GM18499 (cell line): Measurements from ENCODE around the gene RANBP1.

Experiments
- ATAC-seq: cut with Tn5 transposase; IDR thresholded peaks from one replicate; pipeline ENCODE4 v1.9.1; 2021; ENCODE audit warnings: moderate number of reproducible peaks; ENCODE audit not compliant: insufficient read depth, unreplicated experiment

RANBP1 gene

GRCh38 chr22:20133930-20134549, 18.1 kb downstream of the RANBP1 start:
- ATAC-seq, result no peak

GRCh38 chr22:20135265-20135664, 19.4 kb downstream of the RANBP1 start:
- ATAC-seq, result no peak

GRCh38 chr22:20135806-20136602, 20.1 kb downstream of the RANBP1 start:
- ATAC-seq, result no peak

GRCh38 chr22:20136603-20136873, 20.6 kb downstream of the RANBP1 start:
- ATAC-seq, result no peak

- no peak for ATAC-seq
Measured at GRCh38 chr22:20137113-20137512, 21.2 kb downstream of the RANBP1 start.

- no peak for ATAC-seq
Measured at GRCh38 chr22:20137671-20138416, 21.9 kb downstream of the RANBP1 start.

- no peak for ATAC-seq
Measured at GRCh38 chr22:20138417-20138738, 22.5 kb downstream of the RANBP1 start.

GRCh38 chr22:20138868-20139267, 23.0 kb downstream of the RANBP1 start:
- ATAC-seq, result no peak

- ATAC-seq, result no peak
Measured at GRCh38 chr22:20139391-20140106, 23.6 kb downstream of the RANBP1 start.

- no peak for ATAC-seq
Measured at GRCh38 chr22:20140107-20140445, 24.2 kb downstream of the RANBP1 start.

GRCh38 chr22:20140521-20140964, 24.6 kb downstream of the RANBP1 start:
- ATAC-seq, result no peak

- ATAC-seq, result no peak
Measured at GRCh38 chr22:20141186-20142077, 25.5 kb downstream of the RANBP1 start.

GRCh38 chr22:20142711-20143621, 27.1 kb downstream of the RANBP1 start:
- no peak for ATAC-seq

- ATAC-seq, result no peak
Measured at GRCh38 chr22:20143883-20144665, 28.2 kb downstream of the RANBP1 start.

- no peak for ATAC-seq
Measured at GRCh38 chr22:20145206-20145831, 29.4 kb downstream of the RANBP1 start.

- ATAC-seq, result no peak
Measured at GRCh38 chr22:20145832-20146223, 29.9 kb downstream of the RANBP1 start.

GRCh38 chr22:20146777-20147176, 30.9 kb downstream of the RANBP1 start:
- ATAC-seq, result no peak
